ENCODE results near the gene HEG1. TPM values are rescaled to one million over a fixed set of nuclear protein-coding genes. Genes with fewer than 3 reads are reported as not detected.

The HEG1 gene
- total RNA-seq, 2 donors from 2014 or later = 20.5 to 30.6 TPM

GRCh38 chr3:125032100-125032643 lies 23.6 kb downstream of the HEG1 start:
- no peak overlapping the region for H3K27ac Mint-ChIP-seq
- ATAC-seq (no peak), DNase-seq (no peak)
- H3K4me3 Mint-ChIP-seq = peak overlapping the region; percentile 15
- H3K36me3 Mint-ChIP-seq (ENCODE audit: low read depth) = peaks cover 10% of the 10 kb centered on the region
- H3K27me3 Mint-ChIP-seq = no peaks in the 10 kb centered on the region
- peaks cover 24% of the 10 kb centered on the region for H3K4me1 Mint-ChIP-seq
- no peaks in the 10 kb centered on the region for H3K9me3 ChIP-seq (ENCODE audit: control insufficient read depth, low read length, poor library complexity, severe bottlenecking)

GRCh38 chr3:125031544-125031943 lies 24.3 kb downstream of the HEG1 start:
- Mint-ChIP-seq H3K27ac (no peak overlapping the region), H3K27me3 (no peaks in the 10 kb centered on the region), H3K4me3 (no peak overlapping the region), H3K36me3 (ENCODE audit: low read depth) (peaks cover 10% of the 10 kb centered on the region), H3K4me1 (peaks cover 26% of the 10 kb centered on the region)
- H3K9me3 ChIP-seq (ENCODE audit: control insufficient read depth, low read length, poor library complexity, severe bottlenecking) = no peaks in the 10 kb centered on the region
- ATAC-seq (no peak), DNase-seq (no peak)

- peaks cover 14% of the 10 kb centered on the region for H3K36me3 Mint-ChIP-seq (ENCODE audit: low read depth)
These were observed 27.1 kb downstream of the HEG1 start for GRCh38 chr3:125028657-125029056.

GRCh38 chr3:125025642-125026041 lies 30.2 kb downstream of the HEG1 start:
- H3K4me3 Mint-ChIP-seq = no peak overlapping the region
- no peaks in the 10 kb centered on the region for H3K27me3 Mint-ChIP-seq
- no peak for DNase-seq
- H3K9me3 ChIP-seq (ENCODE audit: control insufficient read depth, low read length, poor library complexity, severe bottlenecking) = no peaks in the 10 kb centered on the region
- peaks cover 50% of the 10 kb centered on the region for H3K4me1 Mint-ChIP-seq
- H3K36me3 Mint-ChIP-seq (ENCODE audit: low read depth) = peaks cover 14% of the 10 kb centered on the region
- no peak for ATAC-seq
- no peak overlapping the region for H3K27ac Mint-ChIP-seq

More at GRCh38 chr3:125028657-125029056, 27.1 kb downstream of the HEG1 start:
- no peak for ATAC-seq
- H3K4me3 Mint-ChIP-seq = no peak overlapping the region
- H3K9me3 ChIP-seq (ENCODE audit: control insufficient read depth, low read length, poor library complexity, severe bottlenecking) = no peaks in the 10 kb centered on the region
- H3K27ac Mint-ChIP-seq = no peak overlapping the region
- H3K27me3 Mint-ChIP-seq = no peaks in the 10 kb centered on the region
- DNase-seq = no peak
- H3K4me1 Mint-ChIP-seq = peaks cover 46% of the 10 kb centered on the region

GRCh38 chr3:125024817-125025216 lies 31.0 kb downstream of the HEG1 start:
- Mint-ChIP-seq H3K4me3 (no peak overlapping the region), H3K4me1 (peaks cover 46% of the 10 kb centered on the region)

GRCh38 chr3:125023833-125024555 lies 31.8 kb downstream of the HEG1 start:
- Mint-ChIP-seq H3K36me3 (ENCODE audit: low read depth) (peaks cover 18% of the 10 kb centered on the region), H3K27me3 (no peaks in the 10 kb centered on the region), H3K4me3 (peak overlapping the region; percentile 34), H3K4me1 (peaks cover 51% of the 10 kb centered on the region), H3K27ac (peak overlapping the region; percentile 79)
- DNase-seq = no peak
- no peak for ATAC-seq
- H3K9me3 ChIP-seq (ENCODE audit: control insufficient read depth, low read length, poor library complexity, severe bottlenecking) = no peaks in the 10 kb centered on the region

More at GRCh38 chr3:125024817-125025216, 31.0 kb downstream of the HEG1 start:
- H3K27ac Mint-ChIP-seq = peak overlapping the region; percentile 70
- no peak for DNase-seq
- H3K36me3 Mint-ChIP-seq (ENCODE audit: low read depth) = peaks cover 14% of the 10 kb centered on the region
- ATAC-seq = no peak
- H3K27me3 Mint-ChIP-seq = no peaks in the 10 kb centered on the region
- H3K9me3 ChIP-seq (ENCODE audit: control insufficient read depth, low read length, poor library complexity, severe bottlenecking) = no peaks in the 10 kb centered on the region

- H3K9me3 ChIP-seq (ENCODE audit: control insufficient read depth, low read length, poor library complexity, severe bottlenecking) = no peaks in the 10 kb centered on the region
- DNase-seq = no peak
- no peak overlapping the region for H3K4me3 Mint-ChIP-seq
- no peak for ATAC-seq
- H3K27me3 Mint-ChIP-seq = no peaks in the 10 kb centered on the region
- peaks cover 50% of the 10 kb centered on the region for H3K4me1 Mint-ChIP-seq
- H3K27ac Mint-ChIP-seq = peak overlapping the region; percentile 79
- peaks cover 15% of the 10 kb centered on the region for H3K36me3 Mint-ChIP-seq (ENCODE audit: low read depth)
These were observed 33.6 kb downstream of the HEG1 start for GRCh38 chr3:125022206-125022605.

- DNase-seq (no peak), ATAC-seq (peak; percentile 65)
- H3K36me3 Mint-ChIP-seq (ENCODE audit: low read depth) = peaks cover 15% of the 10 kb centered on the region
- no peaks in the 10 kb centered on the region for H3K9me3 ChIP-seq (ENCODE audit: control insufficient read depth, low read length, poor library complexity, severe bottlenecking)
- H3K27ac Mint-ChIP-seq = peak overlapping the region; percentile 85
- peaks cover 43% of the 10 kb centered on the region for H3K4me1 Mint-ChIP-seq
- H3K4me3 Mint-ChIP-seq = peak overlapping the region; percentile 67
- H3K27me3 Mint-ChIP-seq = no peaks in the 10 kb centered on the region
These were observed 36.5 kb downstream of the HEG1 start for GRCh38 chr3:125019271-125019670.

GRCh38 chr3:125017406-125017805 lies 38.4 kb downstream of the HEG1 start:
- Mint-ChIP-seq H3K4me3 (no peak overlapping the region), H3K36me3 (ENCODE audit: low read depth) (peaks cover 27% of the 10 kb centered on the region), H3K27ac (peak overlapping the region; percentile 85), H3K27me3 (no peaks in the 10 kb centered on the region), H3K4me1 (peaks cover 32% of the 10 kb centered on the region)
- no peak for DNase-seq
- no peak for ATAC-seq
- no peaks in the 10 kb centered on the region for H3K9me3 ChIP-seq (ENCODE audit: control insufficient read depth, low read length, poor library complexity, severe bottlenecking)

- no peaks in the 10 kb centered on the region for H3K27me3 Mint-ChIP-seq
- H3K9me3 ChIP-seq (ENCODE audit: control insufficient read depth, low read length, poor library complexity, severe bottlenecking) = no peaks in the 10 kb centered on the region
- H3K4me1 Mint-ChIP-seq = peaks cover 38% of the 10 kb centered on the region
- no peak overlapping the region for H3K4me3 Mint-ChIP-seq
- peaks cover 29% of the 10 kb centered on the region for H3K36me3 Mint-ChIP-seq (ENCODE audit: low read depth)
- no peak for DNase-seq
- peak overlapping the region; percentile 43 for H3K27ac Mint-ChIP-seq
- ATAC-seq = no peak
These were observed 41.1 kb downstream of the HEG1 start for GRCh38 chr3:125014570-125015179.

GRCh38 chr3:125013095-125013494 lies 42.7 kb downstream of the HEG1 start:
- ATAC-seq (no peak), DNase-seq (no peak)
- H3K4me1 Mint-ChIP-seq = peaks cover 26% of the 10 kb centered on the region
- H3K27ac Mint-ChIP-seq = peak overlapping the region; percentile 22
- H3K27me3 Mint-ChIP-seq = no peaks in the 10 kb centered on the region
- H3K9me3 ChIP-seq (ENCODE audit: control insufficient read depth, low read length, poor library complexity, severe bottlenecking) = no peaks in the 10 kb centered on the region
- H3K4me3 Mint-ChIP-seq = no peak overlapping the region
- H3K36me3 Mint-ChIP-seq (ENCODE audit: low read depth) = peaks cover 21% of the 10 kb centered on the region

- peak overlapping the region; percentile 56 for H3K27ac Mint-ChIP-seq
- H3K36me3 Mint-ChIP-seq (ENCODE audit: low read depth) = peaks cover 21% of the 10 kb centered on the region
- no peak overlapping the region for H3K4me3 Mint-ChIP-seq
- H3K9me3 ChIP-seq (ENCODE audit: control insufficient read depth, low read length, poor library complexity, severe bottlenecking) = no peaks in the 10 kb centered on the region
- no peak for DNase-seq
- no peaks in the 10 kb centered on the region for H3K27me3 Mint-ChIP-seq
- ATAC-seq = no peak
- H3K4me1 Mint-ChIP-seq = peaks cover 25% of the 10 kb centered on the region
These were observed 43.9 kb downstream of the HEG1 start for GRCh38 chr3:125011941-125012340.

GRCh38 chr3:125010393-125010792 lies 45.4 kb downstream of the HEG1 start:
- H3K36me3 Mint-ChIP-seq (ENCODE audit: low read depth) = peaks cover 19% of the 10 kb centered on the region
- DNase-seq = no peak
- H3K4me1 Mint-ChIP-seq = peaks cover 20% of the 10 kb centered on the region
- H3K9me3 ChIP-seq (ENCODE audit: control insufficient read depth, low read length, poor library complexity, severe bottlenecking) = no peaks in the 10 kb centered on the region
- no peak overlapping the region for H3K27ac Mint-ChIP-seq
- ATAC-seq = peak; percentile 23
- H3K27me3 Mint-ChIP-seq = no peaks in the 10 kb centered on the region
- no peak overlapping the region for H3K4me3 Mint-ChIP-seq

Data from T-helper 17 cell (primary cell).